ENCODE measurements around the gene COL15A1. TPM values are rescaled to one million over a fixed set of nuclear protein-coding genes. Genes with fewer than 3 reads are reported as not detected.
A peak's percentile ranks its signal among the peaks of the same experiment; 100 is the strongest.

COL15A1 gene
- total and polyA plus RNA-seq, 8 donors = 10.7 to 173 (median 27.8) TPM

GRCh38 chr9:99079542-99079941, 135.8 kb downstream of the COL15A1 start:
- Histone ChIP-seq H3K27ac (no peak overlapping the region), H3K27me3 (peaks cover 0 to 6% (median 0%) of the 10 kb centered on the region in 3 donors), H3K4me1 (peaks cover 0 to 11% (median 5%) of the 10 kb centered on the region in 4 donors), H3K9me3 (no peaks in the 10 kb centered on the region), H3K4me3 (no peak overlapping the region), H3K36me3 (no peaks in the 10 kb centered on the region)
- WGBS, 5 donors = 86 to 94% (median 92%) methylated on average over 3 of the region's 3 CpGs
- TF ChIP-seq POLR2A (IDR thresholded peaks at IDR 0.05) (no peak), CTCF (IDR thresholded peaks at IDR 0.05) (no peak)
- DNase-seq = no peak
- intact Hi-C loops (cut with DNase I; ENCODE audit: low total_unique reads) = no loop called here

- no peaks in the 10 kb centered on the region for H3K4me1 ChIP-seq
- DNase-seq = no peak
- TF ChIP-seq CTCF (IDR thresholded peaks at IDR 0.05) (no peak), POLR2AphosphoS5 (IDR thresholded peaks at IDR 0.05) (no peak), POLR2A (IDR thresholded peaks at IDR 0.05) (no peak), EP300 (IDR thresholded peaks at IDR 0.05) (no peak)
- H3K9me3 ChIP-seq = no peaks in the 10 kb centered on the region
- H3K27me3 ChIP-seq = peaks cover 0 to 6% (median 0%) of the 10 kb centered on the region in 3 donors
- H3K27ac ChIP-seq = no peak overlapping the region
- H3K36me3 ChIP-seq = no peaks in the 10 kb centered on the region
- intact Hi-C loops (cut with DNase I; ENCODE audit: low total_unique reads) = no loop called here
- 70 to 74% (median 73%) methylated on average over 6 of the region's 6 CpGs for WGBS, 5 donors
- H3K4me3 ChIP-seq = no peak overlapping the region
These were observed 139.3 kb downstream of the COL15A1 start for GRCh38 chr9:99083051-99083450.

DNA sequence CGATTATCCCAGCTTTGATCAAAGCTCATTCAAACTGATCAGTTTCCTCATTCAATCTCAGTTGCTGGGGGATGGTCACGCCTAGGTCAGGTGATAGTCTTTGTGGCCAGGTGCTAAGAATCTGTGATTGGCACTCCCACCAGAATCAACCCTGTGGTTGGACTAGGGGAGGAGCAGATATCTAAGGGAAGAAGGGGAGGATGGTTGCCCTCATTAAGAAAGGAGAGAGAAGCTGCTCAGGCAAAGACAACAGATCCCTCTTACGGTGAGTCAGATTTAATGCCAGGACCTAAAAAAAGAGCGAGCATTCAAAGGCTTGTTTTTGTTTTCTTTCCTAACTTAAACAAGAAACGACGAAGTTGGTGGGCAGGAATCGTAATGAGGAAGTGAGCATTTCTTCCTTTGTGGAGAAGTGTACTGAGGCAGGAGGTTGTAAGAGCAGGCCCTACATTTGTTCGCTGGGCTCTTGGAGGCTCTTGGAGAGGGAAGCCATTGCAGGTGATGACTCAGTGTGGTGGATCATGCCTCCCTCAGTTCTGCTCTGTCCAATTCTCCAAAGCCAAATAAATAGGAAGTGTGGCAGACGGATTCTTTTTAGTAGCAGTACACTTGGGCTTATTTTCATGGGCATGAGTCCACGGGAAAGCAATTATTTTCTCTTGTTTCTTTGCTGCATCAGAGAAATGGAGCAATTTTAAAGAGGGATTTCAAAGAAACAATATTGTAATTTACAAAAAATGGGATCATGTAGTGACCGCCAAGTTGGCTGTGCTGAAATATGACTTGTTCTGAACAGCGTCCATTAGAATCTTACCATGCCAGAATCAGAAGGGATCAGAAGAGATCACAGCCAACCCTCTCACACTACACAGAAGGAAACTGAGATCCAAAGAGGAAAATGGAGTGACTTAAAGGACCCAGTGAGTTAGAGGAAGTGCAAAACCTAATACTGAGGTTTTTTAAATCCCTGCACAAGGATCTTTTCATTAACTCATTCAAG, 142.5 kb downstream of the COL15A1 start:
- Histone ChIP-seq H3K27ac (peak overlapping the region in 3 of 5 donors; percentile 11 to 27 (median 13)), H3K4me3 (no peak overlapping the region), H3K9me3 (peaks cover 0 to 10% (median 4%) of the 10 kb centered on the region in 4 donors), H3K4me1 (no peaks in the 10 kb centered on the region), H3K27me3 (peaks cover 0 to 6% (median 0%) of the 10 kb centered on the region in 3 donors), H3K36me3 (no peaks in the 10 kb centered on the region)
- intact Hi-C loops (cut with DNase I; ENCODE audit: low total_unique reads) = no loop called here
- TF ChIP-seq CTCF (IDR thresholded peaks at IDR 0.05) (no peak), POLR2AphosphoS5 (IDR thresholded peaks at IDR 0.05) (peak in 1 of 3 donors; percentile 8)
- WGBS, 5 donors = 65 to 80% (median 76%) methylated on average over 12 of the region's 12 CpGs
- no peak for DNase-seq

DNA sequence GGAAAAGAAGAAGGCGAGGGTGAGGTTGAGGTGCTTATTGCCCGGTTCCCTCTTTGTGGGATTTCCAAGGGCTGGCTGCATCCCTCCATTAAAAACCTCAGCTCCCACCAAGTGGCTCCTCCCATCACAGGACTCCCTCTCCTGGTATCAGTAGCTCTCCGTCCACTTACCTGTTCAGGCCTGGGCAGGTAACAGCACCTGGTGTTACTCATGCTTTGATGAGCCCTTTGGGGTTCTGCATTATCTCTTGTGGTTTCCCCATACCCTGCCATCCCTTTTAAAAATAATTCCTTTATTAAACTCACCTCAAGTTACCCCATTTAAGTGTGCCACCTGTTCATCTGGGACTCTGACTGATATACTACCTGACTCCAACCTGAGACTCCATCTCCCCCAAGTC, 143.8 kb downstream of the COL15A1 start:
- intact Hi-C loops (cut with DNase I; ENCODE audit: low total_unique reads) = no loop called here
- WGBS, 5 donors = 89 to 96% (median 93%) methylated on average over 3 of the region's 3 CpGs
- H3K4me1 ChIP-seq = no peaks in the 10 kb centered on the region
- no peak for DNase-seq
- no peak overlapping the region for H3K4me3 ChIP-seq
- H3K9me3 ChIP-seq = peaks cover 0 to 10% (median 4%) of the 10 kb centered on the region in 4 donors
- no peak for TF ChIP-seq POLR2AphosphoS5 (IDR thresholded peaks at IDR 0.05)
- TF ChIP-seq CTCF (IDR thresholded peaks at IDR 0.05) = no peak
- no peak for TF ChIP-seq EP300 (IDR thresholded peaks at IDR 0.05)
- no peak for TF ChIP-seq POLR2A (IDR thresholded peaks at IDR 0.05)
- H3K27ac ChIP-seq = no peak overlapping the region
- peaks cover 0 to 6% (median 0%) of the 10 kb centered on the region in 3 donors for H3K27me3 ChIP-seq
- no peaks in the 10 kb centered on the region for H3K36me3 ChIP-seq

Data from stomach (tissue), 9 donors.